Measurements from ENCODE around the gene CRTC3. TPM values are rescaled to one million over a fixed set of nuclear protein-coding genes. Genes with fewer than 3 reads are reported as not detected.

The CRTC3 gene
- polyA plus RNA-seq, 1 donor from 2014 or later: 25.9 TPM

DNA sequence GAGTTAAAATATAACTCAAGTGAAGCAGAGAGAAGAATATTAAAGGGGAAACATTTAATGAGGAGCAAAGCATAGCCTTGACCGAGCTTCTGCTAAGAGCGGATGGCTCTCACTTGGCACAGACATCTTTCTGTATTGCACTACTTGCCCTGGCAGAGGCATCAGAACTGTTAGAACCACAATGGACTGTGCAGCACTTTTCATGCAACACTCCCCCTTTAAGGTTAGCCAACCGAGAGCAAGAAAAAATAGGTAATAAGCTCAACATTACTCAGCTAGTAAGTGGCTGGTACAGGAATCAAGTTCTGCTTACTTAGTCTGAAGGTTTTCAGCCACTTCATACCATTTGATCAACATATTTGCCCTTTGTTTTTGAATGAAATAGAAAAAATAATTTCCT is 33.7 kb downstream of the CRTC3 start:
- Mint-ChIP-seq H3K4me3 (peak overlapping the region in 2 of 4 donors; percentile 15 to 88), H3K27me3 (no peaks in the 10 kb centered on the region), H3K4me1 (peaks cover 43 to 55% (median 43%) of the 10 kb centered on the region in 3 donors), H3K36me3 (peaks cover 4% of the 10 kb centered on the region), H3K27ac (peak overlapping the region in 2 of 3 donors; percentile 81 to 84), H3K9me3 (no peaks in the 10 kb centered on the region)

DNA sequence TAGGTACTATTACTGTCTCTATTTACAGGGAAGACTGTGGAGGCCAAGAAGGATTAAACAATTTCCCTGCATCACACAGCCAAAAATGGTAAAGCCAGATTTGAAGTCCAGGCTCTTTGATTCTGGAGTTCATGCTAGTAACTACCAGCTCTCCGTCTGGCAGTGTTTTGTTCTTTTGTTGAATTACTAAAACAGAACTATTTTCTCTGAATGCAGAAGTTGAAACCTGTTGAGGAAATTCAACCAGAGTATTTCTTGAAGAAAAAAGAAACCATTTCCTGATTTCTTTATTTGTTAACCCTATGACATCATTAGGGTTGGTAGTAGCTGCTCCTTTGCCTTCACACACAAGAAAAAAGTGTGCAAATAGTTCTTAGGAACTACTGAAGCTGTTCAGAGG is 34.3 kb downstream of the CRTC3 start:
- H3K36me3 Mint-ChIP-seq: peaks cover 2% of the 10 kb centered on the region
- H3K4me1 Mint-ChIP-seq: peaks cover 42 to 55% (median 42%) of the 10 kb centered on the region in 3 donors
- peak overlapping the region in 3 of 4 donors; percentile 15 to 88 (median 45) for H3K4me3 Mint-ChIP-seq
- H3K27ac Mint-ChIP-seq: peak overlapping the region in 2 of 3 donors; percentile 81 to 84
- H3K9me3 Mint-ChIP-seq: no peaks in the 10 kb centered on the region
- H3K27me3 Mint-ChIP-seq: no peaks in the 10 kb centered on the region

DNA sequence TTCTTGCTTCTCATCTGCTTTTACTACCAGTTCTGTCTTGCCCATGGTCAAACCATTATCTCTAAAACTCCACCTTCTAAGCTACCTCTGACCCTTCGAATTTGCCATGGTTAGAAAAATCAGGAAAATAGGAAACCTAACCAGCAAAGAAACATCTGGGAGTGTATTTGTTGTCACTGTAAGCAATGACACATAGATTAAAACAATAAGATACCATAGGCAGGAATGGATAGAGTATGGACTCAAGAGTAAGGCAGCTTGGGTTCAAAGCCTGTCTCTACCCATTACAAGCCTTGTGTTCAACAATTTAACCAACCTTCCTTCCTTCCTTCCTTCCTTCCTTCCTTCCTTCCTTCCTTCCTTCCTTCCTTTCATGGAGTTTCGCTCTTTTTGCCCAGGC is 34.9 kb downstream of the CRTC3 start:
- Mint-ChIP-seq H3K9me3 (no peaks in the 10 kb centered on the region), H3K4me3 (peak overlapping the region in 3 of 4 donors; percentile 15 to 88 (median 45)), H3K4me1 (peaks cover 41 to 55% (median 42%) of the 10 kb centered on the region in 3 donors), H3K27me3 (no peaks in the 10 kb centered on the region), H3K36me3 (peaks cover 1% of the 10 kb centered on the region), H3K27ac (peak overlapping the region in 2 of 3 donors; percentile 3 to 81)

DNA sequence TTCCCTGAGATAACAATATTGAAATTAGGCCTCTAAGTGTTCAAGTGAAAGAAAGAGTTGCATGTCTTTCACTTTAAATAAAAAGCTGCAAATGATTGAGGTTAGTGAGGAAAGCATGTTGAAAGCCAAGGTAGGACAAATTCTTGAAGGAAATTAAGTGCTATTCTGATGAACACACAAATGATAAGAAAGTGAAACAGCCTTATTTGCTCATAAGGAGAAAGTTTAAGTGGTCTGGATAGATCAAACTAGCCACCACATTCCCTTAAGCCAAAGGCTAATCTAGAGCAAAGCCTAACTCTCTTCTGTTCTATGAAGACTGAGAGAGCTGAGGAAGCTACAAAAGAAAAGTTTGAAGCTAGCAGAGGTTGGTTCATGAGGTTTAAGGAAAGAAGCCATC is 36.1 kb downstream of the CRTC3 start:
- Mint-ChIP-seq H3K36me3 (peaks cover 1% of the 10 kb centered on the region), H3K27ac (no peak overlapping the region), H3K27me3 (no peaks in the 10 kb centered on the region), H3K4me3 (peak overlapping the region in 1 of 4 donors; percentile 70), H3K4me1 (peaks cover 41 to 59% (median 50%) of the 10 kb centered on the region in 3 donors), H3K9me3 (no peaks in the 10 kb centered on the region)

DNA sequence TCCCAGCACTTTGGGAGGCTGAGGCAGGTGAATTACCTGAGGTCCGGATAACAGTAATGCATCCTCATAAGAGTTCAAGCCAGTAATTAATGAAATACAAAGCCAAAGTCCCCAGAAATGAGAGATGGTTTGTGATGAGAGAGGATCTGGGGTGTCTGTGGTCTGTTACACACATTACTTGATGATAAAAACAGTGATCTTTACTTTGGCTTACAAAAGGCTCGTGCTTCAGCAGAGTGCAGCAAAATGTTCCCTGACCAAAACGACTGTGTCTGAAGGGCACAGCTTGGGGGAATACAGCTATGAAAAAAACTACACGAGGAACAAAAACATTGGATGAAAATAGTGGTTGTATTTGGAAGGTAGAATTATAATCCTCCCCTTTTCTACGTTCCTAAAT is 40.9 kb downstream of the CRTC3 start:
- H3K4me1 Mint-ChIP-seq: peaks cover 31 to 41% (median 39%) of the 10 kb centered on the region in 3 donors
- H3K4me3 Mint-ChIP-seq: peak overlapping the region in 1 of 4 donors; percentile 24
- H3K9me3 Mint-ChIP-seq: no peaks in the 10 kb centered on the region
- no peaks in the 10 kb centered on the region for H3K27me3 Mint-ChIP-seq
- H3K27ac Mint-ChIP-seq: peak overlapping the region in 1 of 3 donors; percentile 39
- no peaks in the 10 kb centered on the region for H3K36me3 Mint-ChIP-seq

DNA sequence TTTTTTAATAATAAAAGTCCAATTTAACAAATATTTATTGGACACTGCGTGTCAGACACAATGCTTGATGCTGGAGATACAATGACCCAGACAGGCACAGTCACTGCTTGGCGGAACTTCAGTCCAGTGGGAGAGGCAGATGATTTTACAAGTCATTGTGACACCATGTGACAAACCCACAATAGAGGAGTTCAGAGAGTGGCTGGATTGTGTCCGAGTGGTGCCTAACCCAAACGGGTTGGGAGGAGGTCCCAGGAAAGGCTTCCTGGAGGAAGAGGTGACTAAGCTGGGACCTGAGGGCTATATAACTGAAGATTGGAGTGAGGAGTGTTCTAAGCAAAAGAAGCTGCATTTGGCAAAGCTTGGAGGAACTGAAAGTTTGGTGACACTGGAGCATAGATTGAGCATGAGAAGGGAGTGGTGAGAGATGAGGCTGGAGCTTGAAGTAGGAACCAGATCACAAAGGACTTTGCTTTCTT is 41.4 kb downstream of the CRTC3 start:
- H3K27me3 Mint-ChIP-seq: no peaks in the 10 kb centered on the region
- H3K4me3 Mint-ChIP-seq: peak overlapping the region in 2 of 4 donors; percentile 67 to 77
- H3K9me3 Mint-ChIP-seq: no peaks in the 10 kb centered on the region
- no peaks in the 10 kb centered on the region for H3K36me3 Mint-ChIP-seq
- H3K4me1 Mint-ChIP-seq: peaks cover 31 to 38% (median 35%) of the 10 kb centered on the region in 3 donors
- peak overlapping the region in 1 of 3 donors; percentile 54 for H3K27ac Mint-ChIP-seq

DNA sequence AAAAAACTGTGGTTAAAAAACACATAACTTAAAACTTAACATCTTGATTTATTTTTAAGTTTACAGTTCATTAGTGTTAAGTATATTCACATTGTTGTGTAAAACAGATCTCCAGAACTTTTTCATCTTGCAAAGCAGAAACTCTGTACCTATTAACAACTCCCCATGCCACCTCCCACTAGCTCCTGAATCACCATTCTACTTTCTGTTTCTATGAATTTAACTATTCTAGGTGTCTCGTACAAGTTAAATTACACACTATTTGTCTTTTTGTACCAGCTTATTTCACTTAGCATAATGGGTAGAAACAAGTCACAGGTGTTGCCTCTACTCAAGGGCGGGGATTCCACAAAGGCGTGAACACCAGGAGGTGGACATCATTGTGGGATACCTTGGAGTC is 43.2 kb downstream of the CRTC3 start:
- no peaks in the 10 kb centered on the region for H3K27me3 Mint-ChIP-seq
- H3K36me3 Mint-ChIP-seq: no peaks in the 10 kb centered on the region
- H3K27ac Mint-ChIP-seq: peak overlapping the region in 1 of 3 donors; percentile 88
- H3K9me3 Mint-ChIP-seq: no peaks in the 10 kb centered on the region
- peak overlapping the region in 1 of 4 donors; percentile 13 for H3K4me3 Mint-ChIP-seq
- peaks cover 33 to 44% (median 37%) of the 10 kb centered on the region in 3 donors for H3K4me1 Mint-ChIP-seq

DNA sequence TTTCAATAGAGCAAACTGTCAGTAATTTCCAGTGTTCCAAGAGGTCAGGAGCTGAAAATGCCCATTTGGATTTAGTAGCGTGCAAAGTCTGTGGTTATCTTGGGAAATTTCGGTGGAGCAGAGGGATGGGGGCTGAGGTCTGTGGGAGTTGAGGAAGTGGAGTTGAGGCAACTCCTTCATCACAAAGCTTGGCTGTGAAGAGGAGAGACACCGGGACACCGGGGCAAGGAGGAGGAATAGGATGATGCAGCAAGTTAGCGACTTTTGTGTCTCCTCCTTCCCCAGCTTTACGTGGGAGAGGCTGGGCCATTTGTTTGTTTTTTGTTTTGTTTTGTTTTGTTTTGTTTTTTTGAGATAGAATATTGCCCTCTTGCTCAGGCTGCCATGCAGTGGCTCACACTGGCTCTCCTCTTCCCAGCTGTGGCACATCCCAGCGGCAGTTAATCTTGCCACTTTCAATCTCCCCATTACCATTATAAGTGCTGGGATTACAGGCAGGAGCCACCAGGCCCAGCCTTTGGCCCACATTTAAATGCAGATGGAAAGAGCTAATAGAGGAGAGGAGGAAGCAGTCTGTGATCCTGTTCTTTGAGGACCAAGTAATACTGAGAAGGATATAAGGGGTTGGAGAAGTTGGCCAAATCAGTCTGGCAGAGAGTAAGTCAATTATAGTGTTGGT is 47.1 kb downstream of the CRTC3 start:
- Mint-ChIP-seq H3K4me3 (peak overlapping the region in 1 of 4 donors; percentile 4), H3K36me3 (no peaks in the 10 kb centered on the region), H3K4me1 (peaks cover 30 to 39% (median 31%) of the 10 kb centered on the region in 3 donors), H3K9me3 (no peaks in the 10 kb centered on the region), H3K27me3 (no peaks in the 10 kb centered on the region), H3K27ac (peak overlapping the region in 1 of 3 donors; percentile 65)

DNA sequence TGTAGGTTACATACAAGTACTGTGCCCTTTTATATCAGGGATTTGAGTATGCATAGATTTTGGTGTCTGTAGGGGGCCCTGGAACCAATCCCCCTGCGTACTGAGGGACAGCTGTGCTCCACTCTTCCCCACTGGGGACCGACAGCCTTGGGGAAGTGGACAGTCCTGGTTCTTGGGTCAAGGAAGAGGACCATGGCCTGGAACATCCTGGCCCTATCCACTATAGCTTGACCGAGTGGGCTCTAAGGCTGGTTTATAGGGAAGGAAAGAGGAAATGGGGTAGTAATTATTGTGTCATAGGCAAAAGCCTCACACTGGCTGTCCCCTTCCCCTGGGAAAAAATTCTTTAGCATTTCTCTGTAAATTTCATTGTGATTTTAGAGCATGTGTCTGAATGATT is 49.5 kb downstream of the CRTC3 start:
- H3K4me3 Mint-ChIP-seq: no peak overlapping the region
- peaks cover 5% of the 10 kb centered on the region for H3K36me3 Mint-ChIP-seq

DNA sequence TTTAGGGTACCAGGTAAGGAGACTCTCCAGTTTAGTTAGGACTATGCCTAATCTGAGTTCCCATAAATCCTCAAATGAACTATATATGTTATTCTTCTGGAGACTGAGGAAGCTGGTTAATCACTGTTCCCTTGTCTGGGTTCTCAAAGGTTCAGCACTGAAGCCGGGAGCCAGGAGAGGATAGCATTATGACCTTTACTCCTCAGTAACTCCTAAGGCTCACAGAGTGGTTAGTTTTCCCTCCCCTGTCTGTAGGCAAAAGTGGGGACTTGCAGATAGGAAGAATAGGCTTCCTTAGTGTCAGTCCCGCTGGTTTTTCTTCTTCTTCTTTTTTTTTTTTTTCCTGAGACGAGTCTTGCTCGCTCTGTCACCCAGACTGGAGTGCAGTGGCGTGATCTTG is 50.4 kb downstream of the CRTC3 start:
- Mint-ChIP-seq H3K4me1 (peaks cover 26 to 42% (median 27%) of the 10 kb centered on the region in 3 donors), H3K9me3 (no peaks in the 10 kb centered on the region), H3K27ac (peak overlapping the region in 1 of 3 donors; percentile 57), H3K27me3 (no peaks in the 10 kb centered on the region), H3K4me3 (no peak overlapping the region), H3K36me3 (peaks cover 5% of the 10 kb centered on the region)

More for the DNA sequence above, 49.5 kb downstream of the CRTC3 start:
- no peak overlapping the region for H3K27ac Mint-ChIP-seq
- H3K9me3 Mint-ChIP-seq: no peaks in the 10 kb centered on the region
- H3K27me3 Mint-ChIP-seq: no peaks in the 10 kb centered on the region
- peaks cover 31 to 42% (median 32%) of the 10 kb centered on the region in 3 donors for H3K4me1 Mint-ChIP-seq

DNA sequence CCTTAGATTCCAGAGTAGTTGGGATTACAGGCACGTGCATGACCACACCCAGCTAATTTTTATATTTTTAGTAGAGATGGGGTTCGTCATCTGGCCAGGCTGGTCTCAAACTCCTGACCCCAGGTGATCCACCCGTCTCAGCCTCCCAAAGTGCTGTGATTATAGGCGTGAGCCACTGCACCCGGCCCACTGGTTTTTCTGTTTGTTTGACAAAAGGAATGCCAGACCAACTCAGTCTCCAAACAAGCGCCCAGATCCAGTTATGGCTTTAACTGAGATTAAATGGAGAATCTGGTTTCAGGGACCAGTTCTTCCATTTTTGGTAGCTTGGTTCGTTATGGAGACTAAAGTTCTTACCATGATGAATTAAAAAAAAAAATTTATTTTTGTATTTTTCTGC is 50.8 kb downstream of the CRTC3 start:
- peaks cover 24 to 42% (median 27%) of the 10 kb centered on the region in 3 donors for H3K4me1 Mint-ChIP-seq

DNA sequence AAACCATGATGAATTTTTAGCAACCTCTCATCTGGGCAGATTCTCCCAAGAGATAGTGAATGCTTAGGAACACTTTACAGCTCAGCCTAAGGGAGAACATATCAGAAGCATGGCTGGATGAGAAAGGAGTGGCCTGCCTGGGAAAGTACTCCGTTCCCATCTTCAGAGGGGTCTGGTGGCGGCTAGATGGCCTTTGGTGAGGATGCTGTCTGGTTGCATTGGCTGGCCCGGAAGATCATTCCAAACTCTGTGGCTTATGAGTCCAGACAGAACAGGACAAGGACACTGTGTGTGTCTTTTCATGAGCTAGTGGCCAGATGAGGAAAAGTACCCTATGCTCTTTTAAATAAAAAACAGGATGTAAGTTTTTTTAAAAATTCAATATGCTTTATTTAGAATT is 51.2 kb downstream of the CRTC3 start:
- Mint-ChIP-seq H3K4me1 (peaks cover 22 to 42% (median 27%) of the 10 kb centered on the region in 3 donors), H3K9me3 (no peaks in the 10 kb centered on the region), H3K4me3 (no peak overlapping the region), H3K36me3 (peaks cover 5% of the 10 kb centered on the region), H3K27ac (peak overlapping the region in 1 of 3 donors; percentile 57), H3K27me3 (no peaks in the 10 kb centered on the region)

More for the DNA sequence above, 50.8 kb downstream of the CRTC3 start:
- Mint-ChIP-seq H3K27ac (peak overlapping the region in 1 of 3 donors; percentile 57), H3K9me3 (no peaks in the 10 kb centered on the region), H3K4me3 (no peak overlapping the region), H3K27me3 (no peaks in the 10 kb centered on the region), H3K36me3 (peaks cover 5% of the 10 kb centered on the region)

DNA sequence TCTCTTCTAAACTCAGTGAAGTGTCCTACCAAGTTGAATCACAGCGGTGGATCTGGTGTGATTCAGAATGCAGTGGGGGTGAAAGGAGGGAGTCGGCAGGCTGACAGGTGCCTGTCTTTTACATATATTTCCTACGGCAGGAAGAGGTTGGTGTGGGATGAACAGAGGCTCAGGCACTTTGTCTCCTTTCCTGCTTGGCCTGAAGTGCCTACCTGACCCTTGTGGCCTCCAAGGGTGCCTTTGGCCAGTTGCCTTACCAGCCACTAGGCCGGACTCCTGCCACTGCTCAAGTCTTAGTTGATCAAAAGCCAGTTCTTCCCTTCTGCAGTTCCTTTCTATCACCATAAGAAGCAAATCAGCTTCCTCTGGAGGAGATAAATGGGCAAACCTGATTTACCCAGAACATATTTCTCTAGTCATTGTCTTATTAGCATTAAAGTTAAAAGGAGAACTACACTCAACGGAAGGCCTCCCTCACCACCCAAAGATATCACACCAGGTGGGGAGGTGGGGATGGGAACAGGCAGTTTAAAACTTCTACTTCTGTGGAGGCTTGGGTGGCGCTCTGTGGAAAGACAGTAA is 52.1 kb downstream of the CRTC3 start:
- Mint-ChIP-seq H3K4me1 (peaks cover 23 to 39% (median 26%) of the 10 kb centered on the region in 3 donors), H3K9me3 (no peaks in the 10 kb centered on the region), H3K27me3 (no peaks in the 10 kb centered on the region), H3K27ac (peak overlapping the region in 2 of 3 donors; percentile 54 to 68), H3K4me3 (no peak overlapping the region), H3K36me3 (peaks cover 5% of the 10 kb centered on the region)

DNA sequence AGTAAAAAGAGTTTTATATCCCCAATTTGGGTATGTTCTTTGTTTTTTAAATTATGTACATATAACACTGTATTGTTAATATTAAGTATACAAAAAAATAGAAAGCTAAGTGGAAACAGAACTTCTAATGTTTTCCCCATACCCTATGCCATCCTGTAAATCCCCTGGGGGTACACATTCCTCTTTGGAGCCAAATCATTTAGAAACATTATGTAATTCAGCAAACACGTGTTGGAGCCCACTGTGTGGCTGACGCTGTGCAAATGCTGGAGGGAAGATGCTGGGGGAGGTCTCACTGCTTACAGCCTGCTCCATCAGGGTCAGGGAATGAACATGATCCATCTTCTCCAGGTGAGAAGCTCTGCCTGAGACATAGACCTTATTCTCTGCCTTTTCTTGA is 52.8 kb downstream of the CRTC3 start:
- Mint-ChIP-seq H3K27me3 (no peaks in the 10 kb centered on the region), H3K36me3 (peaks cover 5% of the 10 kb centered on the region), H3K9me3 (no peaks in the 10 kb centered on the region), H3K4me3 (no peak overlapping the region), H3K27ac (peak overlapping the region in 1 of 3 donors; percentile 77), H3K4me1 (peaks cover 22 to 42% (median 33%) of the 10 kb centered on the region in 3 donors)

DNA sequence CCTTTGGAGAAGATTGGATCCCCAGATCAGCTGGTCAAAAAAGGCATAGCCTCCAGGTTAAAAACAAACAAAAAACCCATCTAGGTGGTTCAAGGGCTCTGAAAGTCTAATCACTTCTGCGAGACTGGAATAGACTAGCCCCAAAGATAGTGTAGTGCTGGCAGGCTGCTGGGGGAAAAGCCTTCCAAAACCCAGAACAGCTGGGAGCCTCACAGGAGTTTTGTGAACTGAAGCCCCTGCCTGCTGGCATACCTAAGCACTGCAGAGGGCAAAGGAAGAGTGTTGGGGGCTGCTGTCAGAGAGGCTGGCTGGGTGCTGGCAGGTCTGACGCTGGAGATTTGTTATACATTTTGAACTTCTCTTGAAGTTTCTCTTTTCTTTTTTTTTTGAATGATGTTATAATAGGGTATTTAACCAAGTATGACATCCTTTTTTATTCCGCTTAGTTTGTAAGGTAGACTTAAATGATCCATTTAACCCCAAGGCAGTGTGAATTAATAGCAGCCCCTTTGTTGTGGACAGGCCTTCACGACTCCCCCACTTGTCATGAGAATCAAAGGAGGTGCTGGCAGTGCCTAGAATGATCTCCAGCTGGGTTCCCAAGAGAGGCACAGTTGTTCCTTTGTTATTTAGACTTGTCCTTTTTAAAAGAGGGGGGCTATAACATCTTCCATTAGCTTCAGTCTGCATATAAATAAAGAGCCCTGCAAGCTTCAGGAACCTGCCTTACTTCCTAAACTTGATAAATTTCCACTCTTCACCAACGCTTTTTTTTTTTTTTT is 53.9 kb downstream of the CRTC3 start:
- H3K4me1 Mint-ChIP-seq: peaks cover 21 to 46% (median 34%) of the 10 kb centered on the region in 3 donors
- H3K4me3 Mint-ChIP-seq: peak overlapping the region in 1 of 4 donors; percentile 65
- H3K27ac Mint-ChIP-seq: peak overlapping the region in 1 of 3 donors; percentile 24
- H3K9me3 Mint-ChIP-seq: no peaks in the 10 kb centered on the region
- H3K36me3 Mint-ChIP-seq: peaks cover 5% of the 10 kb centered on the region
- no peaks in the 10 kb centered on the region for H3K27me3 Mint-ChIP-seq
